Epithelial cell of esophagus (primary cell): ENCODE measurements around the gene SEMA5A.

Source experiments
- DNase-seq: peaks from one replicate; pipeline ENCODE4 v3.0.0; 2010; ENCODE audit warnings: low read depth
- H3K4me3 ChIP-seq: 2 replicates; pipeline ENCODE4 v1.5.1; 2011; ENCODE audit warnings: mild to moderate bottlenecking, low read length, control low read depth
- CTCF ChIP-seq: IDR thresholded peaks from 2 replicates; pipeline ENCODE4 v1.5.1; 2011; ENCODE audit warnings: low read depth, mild to moderate bottlenecking, low read length, control low read depth, inconsistent platforms; ENCODE audit not compliant: insufficient read depth; ENCODE audit errors: missing control alignments

The SEMA5A gene

GRCh38 chr5:9269014-9269413 lies 276.9 kb downstream of the SEMA5A start:
- H3K4me3 ChIP-seq, result no peak overlapping the region
- no peak for TF ChIP-seq CTCF
- peak; percentile 66 for DNase-seq

DNA sequence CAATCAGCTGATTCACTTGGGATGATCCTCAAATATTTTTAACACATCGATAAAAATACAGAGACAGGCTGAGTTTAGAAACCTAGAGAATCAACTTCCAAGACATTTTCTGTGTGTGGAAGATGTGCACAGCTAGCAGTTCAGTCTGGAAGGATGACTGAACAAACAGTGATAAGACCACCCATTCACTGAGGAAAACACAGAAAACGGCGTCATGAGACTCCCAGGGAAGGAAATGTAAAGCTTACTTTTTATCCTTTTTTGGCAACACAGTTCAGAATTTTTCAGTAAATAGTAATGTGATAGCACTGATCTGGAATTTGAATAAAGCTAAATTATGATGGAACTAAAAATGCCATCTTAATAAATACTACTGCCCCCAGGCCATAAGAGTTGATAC lies 277.6 kb downstream of the SEMA5A start:
- DNase-seq, result no peak
- H3K4me3 ChIP-seq, result no peak overlapping the region
- no peak for TF ChIP-seq CTCF

DNA sequence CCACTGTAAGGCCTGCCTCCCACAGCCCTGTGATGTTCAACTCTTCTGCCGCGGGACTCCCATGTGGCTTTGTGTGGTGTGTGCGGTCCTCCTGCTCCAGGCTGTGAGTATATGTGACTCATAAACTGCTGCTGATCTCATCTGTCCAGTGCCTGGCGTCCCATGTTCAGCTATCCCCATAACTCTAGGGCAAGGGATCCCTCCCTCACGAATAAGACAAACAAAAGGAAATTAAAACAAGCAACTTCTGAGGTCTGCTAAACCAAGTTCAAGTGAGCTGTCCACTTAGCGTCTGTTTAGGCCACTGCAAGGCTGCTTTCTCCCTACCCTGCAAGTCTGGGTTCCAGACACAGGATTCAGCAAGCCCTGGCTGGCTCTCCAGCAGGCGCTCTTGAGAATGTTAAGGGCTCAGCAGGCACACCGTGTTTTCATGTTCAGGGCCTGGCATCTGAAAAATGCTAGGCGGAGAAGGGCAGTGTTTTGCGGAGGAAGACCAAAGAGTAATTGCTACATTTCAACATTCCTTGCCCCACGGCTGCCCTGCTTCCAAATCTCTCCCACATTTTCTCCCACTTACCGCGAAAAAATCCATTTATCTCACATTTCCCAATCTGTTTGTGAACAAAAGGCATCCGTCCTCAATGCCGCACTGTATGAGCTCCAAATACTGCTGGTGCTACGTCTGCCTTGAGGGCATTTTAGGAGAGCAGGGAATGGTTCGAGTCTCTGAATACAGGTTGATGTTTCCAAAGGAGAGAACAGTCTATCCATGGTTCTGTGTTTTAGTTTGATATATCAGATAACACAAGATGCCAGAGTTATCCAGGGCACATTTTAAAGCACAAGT lies 280.2 kb downstream of the SEMA5A start:
- DNase-seq, result peak; percentile 87
- TF ChIP-seq CTCF, result no peak
- no peak overlapping the region for H3K4me3 ChIP-seq

DNA sequence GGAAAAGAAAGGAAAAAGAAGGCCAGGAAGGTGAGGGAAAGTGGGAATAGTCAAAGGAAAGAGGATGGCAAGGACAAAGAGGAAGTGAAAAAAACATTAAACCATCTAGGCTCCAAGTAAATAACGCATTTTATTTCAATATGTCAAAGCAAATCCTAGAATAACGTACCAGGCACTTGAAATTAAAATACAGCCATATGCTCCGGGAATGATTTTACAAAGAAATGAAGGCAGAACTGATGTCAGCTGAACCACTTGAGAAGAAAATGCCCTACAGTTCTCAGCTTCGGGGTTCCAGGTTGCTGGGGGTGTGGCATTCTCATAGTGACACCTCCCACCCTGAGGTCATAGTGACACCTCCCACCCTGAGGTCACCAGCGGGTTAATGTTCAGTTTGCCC lies 281.6 kb downstream of the SEMA5A start:
- no peak overlapping the region for H3K4me3 ChIP-seq
- no peak for DNase-seq
- no peak for TF ChIP-seq CTCF

DNA sequence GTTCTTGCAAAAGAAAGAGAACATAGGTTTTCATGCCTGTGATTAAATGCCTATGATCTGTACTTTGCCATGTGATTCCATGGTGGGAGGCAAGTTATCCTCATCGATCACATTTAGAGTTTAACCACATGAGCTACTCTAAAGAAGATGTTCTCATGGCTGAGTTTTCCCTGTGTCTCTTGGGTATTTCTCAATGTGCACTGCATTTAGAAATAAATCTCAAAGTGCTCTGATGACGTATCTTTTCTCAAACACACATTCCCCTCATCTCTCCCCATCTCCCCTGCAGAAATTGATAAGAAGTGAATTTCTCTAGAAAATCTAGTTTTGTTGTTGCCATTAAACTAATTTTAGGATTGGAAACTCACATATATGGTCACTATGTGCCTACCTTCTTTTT lies 282.2 kb downstream of the SEMA5A start:
- H3K4me3 ChIP-seq, result no peak overlapping the region
- no peak for DNase-seq
- no peak for TF ChIP-seq CTCF

- DNase-seq, result peak; percentile 42
- no peak overlapping the region for H3K4me3 ChIP-seq
- TF ChIP-seq CTCF, result no peak
Observed at GRCh38 chr5:9251379-9251980, 294.4 kb downstream of the SEMA5A start.

- no peak for TF ChIP-seq CTCF
- no peak overlapping the region for H3K4me3 ChIP-seq
- no peak for DNase-seq
Observed at GRCh38 chr5:9249231-9249630, 296.6 kb downstream of the SEMA5A start.
